ENCODE results near the gene NLE1.
"Not testable (repeated sequence)": the region's sequence is repeated elsewhere in the genome, so short reads cannot be mapped to it uniquely, and the experiment has no call there.

NLE1 gene

GRCh38 chr17:35121315-35121714, 20.8 kb downstream of the NLE1 start, which contains the start of gene FNDC8:
Gene FNDC8, plus strand, starts transcription at chr17:35121615. Its CDS starts 79 bp downstream, at chr17:35121694.
- TF ChIP-seq CTCF (IDR thresholded peaks at IDR 0.05; ENCODE audit: low read depth, low read length, missing control alignments): no peak
- DNase-seq (ENCODE audit: low read depth): no peak
- in situ Hi-C loops (cut with HindIII; ENCODE audit: low sequenced_read_pairs): no loop called here

GRCh38 chr17:35119370-35120165, 22.5 kb downstream of the NLE1 start, which contains the start of gene RAD51D:
Gene RAD51D, minus strand, starts transcription at chr17:35119860. Its CDS starts 247 bp downstream, at chr17:35119613.
- peak; percentile 72 for TF ChIP-seq CTCF (IDR thresholded peaks at IDR 0.05; ENCODE audit: low read depth, low read length, missing control alignments)
- in situ Hi-C loops (cut with HindIII; ENCODE audit: low sequenced_read_pairs): no loop called here
- H3K4me3 ChIP-seq (ENCODE audit: low read depth, low read length): peak within 1 kb of the TSS; percentile 73
- DNase-seq (ENCODE audit: low read depth): peak; percentile 19

More at GRCh38 chr17:35121315-35121714, 20.8 kb downstream of the NLE1 start, which contains the start of gene FNDC8:
- H3K4me3 ChIP-seq (ENCODE audit: low read depth, low read length): no peak within 1 kb of the TSS

- H3K4me3 ChIP-seq (ENCODE audit: low read depth, low read length): no peak overlapping the region
- in situ Hi-C loops (cut with HindIII; ENCODE audit: low sequenced_read_pairs): no loop called here
- no peak for DNase-seq (ENCODE audit: low read depth)
- TF ChIP-seq CTCF (IDR thresholded peaks at IDR 0.05; ENCODE audit: low read depth, low read length, missing control alignments): peak; percentile 24
Observed at GRCh38 chr17:35117984-35118383, 24.1 kb downstream of the NLE1 start.

- no peak overlapping the region for H3K4me3 ChIP-seq (ENCODE audit: low read depth, low read length)
- no peak for TF ChIP-seq CTCF (IDR thresholded peaks at IDR 0.05; ENCODE audit: low read depth, low read length, missing control alignments)
- no peak for DNase-seq (ENCODE audit: low read depth)
- in situ Hi-C loops (cut with HindIII; ENCODE audit: low sequenced_read_pairs): no loop called here
Observed at GRCh38 chr17:35116845-35117244, 25.3 kb downstream of the NLE1 start.

- in situ Hi-C loops (cut with HindIII; ENCODE audit: low sequenced_read_pairs); DNase-seq (ENCODE audit: low read depth); H3K4me3 ChIP-seq (ENCODE audit: low read depth, low read length): not testable (repeated sequence)
Observed at GRCh38 chr17:35110791-35111190, 31.3 kb downstream of the NLE1 start.

- H3K4me3 ChIP-seq (ENCODE audit: low read depth, low read length): no peak overlapping the region
- in situ Hi-C loops (cut with HindIII; ENCODE audit: low sequenced_read_pairs): no loop called here
- TF ChIP-seq CTCF (IDR thresholded peaks at IDR 0.05; ENCODE audit: low read depth, low read length, missing control alignments): no peak
- no peak for DNase-seq (ENCODE audit: low read depth)
Observed at GRCh38 chr17:35104844-35105450, 37.2 kb downstream of the NLE1 start.

- in situ Hi-C loops (cut with HindIII; ENCODE audit: low sequenced_read_pairs): no loop called here
- no peak overlapping the region for H3K4me3 ChIP-seq (ENCODE audit: low read depth, low read length)
- no peak for TF ChIP-seq CTCF (IDR thresholded peaks at IDR 0.05; ENCODE audit: low read depth, low read length, missing control alignments)
- DNase-seq (ENCODE audit: low read depth): no peak
Observed at GRCh38 chr17:35103271-35103670, 38.8 kb downstream of the NLE1 start.
